ENCODE measurements around the gene AGER.
"Not testable (repeated sequence)": the region's sequence is repeated elsewhere in the genome, so short reads cannot be mapped to it uniquely, and the experiment has no call there.

AGER gene

GRCh38 chr6:32186151-32186840 lies 2.2 kb upstream of the AGER start:
- DNase-seq (ENCODE audit: low read depth), result not testable (repeated sequence)

- DNase-seq (ENCODE audit: low read depth), result peak; percentile 85
Measured at GRCh38 chr6:32185681-32186131, 1.7 kb upstream of the AGER start.

GRCh38 chr6:32183483-32184083 lies 470 bp downstream of the AGER start:
- no peak for DNase-seq (ENCODE audit: low read depth)

- DNase-seq (ENCODE audit: low read depth), result no peak
Measured at GRCh38 chr6:32183030-32183429, 1.0 kb downstream of the AGER start.

GRCh38 chr6:32182555-32182981 lies 1.5 kb downstream of the AGER start:
- DNase-seq (ENCODE audit: low read depth), result no peak

- no peak for DNase-seq (ENCODE audit: low read depth)
Measured at GRCh38 chr6:32181915-32182529, 2.0 kb downstream of the AGER start.

DNA sequence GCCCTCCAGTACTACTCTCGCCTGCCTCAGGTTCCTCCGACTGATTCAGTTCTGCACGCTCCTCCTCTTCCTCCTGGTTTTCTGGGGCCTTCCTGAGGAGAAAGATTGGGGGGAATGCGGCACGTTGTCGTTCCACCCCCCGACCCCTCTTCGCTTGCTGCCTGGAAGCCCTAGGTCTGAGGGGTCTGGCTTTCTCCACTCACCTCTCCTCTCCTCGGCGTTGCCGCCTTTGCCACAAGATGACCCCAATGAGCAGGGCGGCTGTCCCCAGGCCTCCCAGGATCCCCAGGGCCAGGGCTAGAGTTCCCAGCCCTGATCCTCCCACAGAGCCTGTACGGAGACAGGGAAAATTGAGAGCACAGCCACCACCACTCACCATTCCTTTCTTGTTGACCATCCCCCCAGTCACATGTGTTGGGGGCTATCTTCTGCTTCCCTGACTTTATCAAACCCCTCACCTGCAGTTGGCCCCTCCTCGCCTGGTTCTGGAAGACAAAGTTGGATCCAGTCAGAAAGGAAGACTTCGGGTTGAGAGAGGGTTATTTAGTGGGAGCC lies 2.8 kb downstream of the AGER start:
- DNase-seq (ENCODE audit: low read depth), result no peak

DNA sequence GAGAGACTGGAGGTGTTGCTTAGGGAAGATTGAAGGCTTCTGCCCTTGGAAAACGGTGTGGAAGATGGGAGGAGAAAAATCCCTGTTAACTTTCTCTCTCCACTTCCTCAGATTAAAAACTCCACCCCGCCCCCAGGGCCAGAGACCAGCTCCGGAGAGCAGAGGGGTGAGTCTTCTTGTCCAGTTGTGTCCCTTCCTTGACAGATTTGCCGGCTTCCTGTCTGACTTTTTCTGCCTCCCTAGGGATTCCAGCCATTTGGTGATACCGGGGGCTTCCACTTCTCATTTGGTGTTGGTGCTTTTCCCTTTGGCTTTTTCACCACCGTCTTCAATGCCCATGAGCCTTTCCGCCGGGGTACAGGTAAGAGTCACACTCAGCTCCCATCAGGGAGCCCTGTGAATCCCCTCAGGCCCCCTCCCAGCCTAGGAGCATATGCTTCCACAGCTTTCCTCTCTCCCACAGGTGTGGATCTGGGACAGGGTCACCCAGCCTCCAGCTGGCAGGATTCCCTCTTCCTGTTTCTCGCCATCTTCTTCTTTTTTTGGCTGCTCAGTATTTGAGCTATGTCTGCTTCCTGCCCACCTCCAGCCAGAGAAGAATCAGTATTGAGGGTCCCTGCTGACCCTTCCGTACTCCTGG lies 4.2 kb downstream of the AGER start:
- DNase-seq (ENCODE audit: low read depth), result no peak

GRCh38 chr6:32178547-32179440 lies 5.3 kb downstream of the AGER start:
- no peak for DNase-seq (ENCODE audit: low read depth)

DNA sequence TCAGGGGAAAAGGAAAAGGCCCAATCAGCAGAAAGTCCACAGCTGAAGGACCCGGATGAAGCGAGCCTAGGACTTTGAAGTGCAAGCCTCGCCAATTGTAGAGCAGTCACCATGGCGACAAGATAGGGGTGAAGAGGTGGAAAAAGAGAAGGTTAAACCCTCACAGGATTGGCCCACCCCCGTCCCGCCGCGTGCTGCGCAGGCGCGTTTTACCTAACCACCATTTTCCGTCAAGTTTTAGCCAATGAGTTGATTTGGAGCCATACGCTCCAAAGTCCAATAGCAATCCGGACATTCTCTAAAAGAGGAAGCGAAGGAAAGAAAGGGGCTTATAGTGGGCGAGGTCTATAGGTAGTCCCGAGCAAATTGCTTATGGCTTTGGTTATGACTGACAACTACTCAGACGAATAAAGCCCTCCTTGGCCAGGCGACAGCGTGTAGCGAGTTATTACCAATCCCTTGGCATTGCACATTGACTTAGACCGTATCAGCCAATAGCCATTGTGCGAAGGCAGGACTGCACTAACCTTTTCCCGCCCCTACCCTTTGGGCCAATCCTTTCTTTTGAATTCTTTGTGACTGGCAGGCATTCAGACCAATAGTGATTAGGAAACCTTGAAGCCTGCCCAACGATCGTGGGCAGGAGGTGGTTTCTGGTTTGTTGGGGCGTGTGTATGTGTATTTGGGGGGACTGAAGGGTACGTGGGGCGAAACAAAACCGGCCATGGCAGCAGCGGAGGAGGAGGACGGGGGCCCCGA lies 6.1 kb downstream of the AGER start, which contains the start of gene RNF5:
RNF5 (plus strand) TSS at position 618 of the 759 bp plus-strand sequence; CDS start at position 725, 107 bp downstream.
- peak; percentile 100 for DNase-seq (ENCODE audit: low read depth)

DNA sequence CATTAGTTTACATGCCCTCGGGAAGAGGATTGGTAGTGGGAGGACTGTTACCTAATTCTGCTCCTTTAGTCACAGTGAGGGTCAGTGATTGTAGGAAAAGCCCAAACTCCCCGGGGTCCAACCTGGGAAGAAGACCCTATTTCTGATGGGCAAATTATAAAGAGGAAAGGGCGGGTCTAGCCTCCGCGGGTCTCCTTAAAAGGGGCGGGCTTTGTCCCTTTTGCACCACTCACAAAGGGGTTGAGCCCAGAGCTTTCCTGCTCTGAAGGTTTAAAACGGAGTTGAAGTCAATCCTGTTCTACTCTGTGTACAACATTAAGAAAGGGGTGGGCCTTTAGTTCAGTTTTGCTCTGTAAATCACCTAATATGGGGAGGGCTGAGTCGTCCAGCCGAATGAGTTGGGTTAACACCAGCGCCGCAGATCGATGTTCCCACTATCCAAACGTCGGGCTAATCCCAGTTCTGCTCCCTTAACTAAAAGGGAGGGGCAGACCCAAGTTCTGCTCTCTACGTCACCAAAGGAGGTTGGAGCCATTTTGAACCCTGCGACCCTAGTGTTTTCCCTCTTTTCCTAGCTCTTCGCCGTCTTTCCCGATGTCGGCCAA lies 6.8 kb downstream of the AGER start:
- DNase-seq (ENCODE audit: low read depth), result no peak

DNA sequence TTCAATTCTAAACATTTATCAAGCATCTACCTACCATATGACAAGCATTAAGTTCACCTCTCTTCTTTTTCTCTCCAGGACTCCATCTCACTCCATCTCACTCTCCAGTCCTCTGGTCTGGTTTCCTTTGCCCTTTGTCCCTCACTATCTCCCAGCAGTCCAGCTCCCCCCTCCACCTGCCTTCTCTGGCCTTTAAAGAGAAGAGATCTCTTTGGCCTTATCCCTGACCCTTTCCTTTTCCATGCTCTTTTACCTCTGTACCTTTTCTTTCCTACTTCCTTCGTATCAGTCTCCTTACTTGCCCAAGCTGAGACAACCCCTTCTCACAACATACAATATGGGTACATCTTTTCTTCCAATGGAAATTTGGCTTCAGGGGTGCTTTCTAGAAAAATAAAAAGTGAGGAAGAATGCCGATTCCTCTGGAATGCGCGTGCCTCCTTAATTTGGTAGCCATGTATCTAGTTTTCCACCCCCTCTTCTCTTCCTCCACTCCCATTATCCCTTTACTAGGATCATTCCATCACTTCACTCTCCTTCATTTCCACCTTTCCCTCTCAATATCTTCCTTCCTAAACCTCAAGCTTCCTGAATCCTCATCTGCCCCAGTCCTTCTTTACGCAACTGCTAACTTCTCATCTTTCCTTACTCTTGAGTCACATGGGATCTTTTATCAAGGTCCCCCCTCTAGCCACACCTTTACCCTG lies 7.4 kb downstream of the AGER start:
- peak; percentile 30 for DNase-seq (ENCODE audit: low read depth)

- peak; percentile 95 for DNase-seq (ENCODE audit: low read depth)
Measured at GRCh38 chr6:32175711-32176475, 8.2 kb downstream of the AGER start, which contains the start of gene AGPAT1. TSS of gene AGPAT1 (minus strand) at chr6:32176084. CDS start at chr6:32171496, 4,588 bp downstream.

DNA sequence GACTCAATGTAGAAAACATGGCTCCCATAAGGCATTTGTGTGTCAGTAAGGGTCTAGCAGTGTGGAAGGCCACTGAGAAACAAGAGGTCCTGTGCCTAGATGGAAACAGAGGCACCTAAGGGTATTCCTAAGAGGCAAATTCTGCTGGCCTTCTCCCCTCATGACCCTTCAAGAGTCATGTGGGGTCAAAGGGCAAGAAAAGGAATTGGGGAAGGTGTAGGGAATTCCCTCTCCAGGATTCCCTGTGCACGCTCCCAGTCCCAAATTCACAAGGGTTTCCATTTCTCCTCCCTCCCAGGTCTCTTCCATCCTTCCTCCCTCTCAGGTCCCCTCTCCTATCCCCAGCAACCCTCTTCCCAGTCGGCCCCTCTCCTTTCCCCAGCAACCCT lies 8.7 kb downstream of the AGER start:
- DNase-seq (ENCODE audit: low read depth), result no peak

GRCh38 chr6:32174416-32174815 lies 9.6 kb downstream of the AGER start:
- no peak for DNase-seq (ENCODE audit: low read depth)

DNA sequence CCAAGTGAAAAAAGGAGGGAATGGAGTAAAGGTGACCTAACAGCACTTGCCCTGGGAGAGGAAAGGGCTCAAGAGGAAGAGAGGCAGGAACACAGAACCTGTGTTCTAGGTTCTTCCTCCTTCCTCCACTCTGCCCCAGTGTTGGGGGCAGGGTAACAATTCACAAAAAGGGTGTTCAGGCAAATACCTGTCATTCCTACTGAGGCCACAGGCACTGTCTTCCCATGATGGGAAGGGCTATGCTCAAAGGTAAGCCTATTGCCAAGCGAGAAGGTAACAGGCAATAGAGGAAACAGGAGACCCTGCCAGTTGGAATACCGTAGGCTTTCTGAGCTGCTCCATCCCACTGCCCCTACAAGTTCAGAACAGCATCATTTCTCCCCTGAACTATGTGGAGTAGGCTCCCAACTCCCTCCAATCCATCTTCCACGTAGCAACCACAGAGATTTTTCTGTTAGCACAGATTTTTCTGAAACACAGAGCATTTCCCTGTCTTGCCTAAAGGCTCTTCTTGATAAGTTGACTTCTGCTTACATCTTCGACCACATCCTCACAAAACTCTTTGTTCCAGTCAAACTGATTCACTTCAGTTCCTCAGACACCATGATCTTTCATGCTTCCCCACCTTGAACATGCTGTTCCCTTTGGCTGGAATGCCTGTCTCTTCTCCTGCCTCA lies 10.9 kb downstream of the AGER start:
- DNase-seq (ENCODE audit: low read depth), result no peak

GRCh38 chr6:32171234-32171633 lies 12.8 kb downstream of the AGER start:
- DNase-seq (ENCODE audit: low read depth), result no peak

DNA sequence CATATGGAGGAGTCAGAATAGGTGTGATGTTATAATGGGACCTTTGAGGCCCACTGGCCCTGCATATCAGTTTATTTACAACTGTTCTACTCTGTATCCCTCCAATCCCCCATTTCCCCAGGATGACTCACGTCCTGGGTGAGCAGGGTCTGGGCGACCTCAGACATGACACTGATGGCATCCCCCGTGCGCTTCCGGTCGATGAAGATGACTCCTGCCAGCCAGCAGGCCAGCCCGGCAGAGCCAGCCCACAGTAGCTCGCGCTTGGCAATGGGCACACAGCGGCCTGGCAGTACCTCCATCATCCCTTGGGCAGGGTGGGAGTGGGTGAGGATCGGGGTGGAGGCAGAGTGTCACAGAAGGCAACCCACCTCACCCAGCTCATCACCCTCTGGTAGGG lies 13.8 kb downstream of the AGER start:
- DNase-seq (ENCODE audit: low read depth), result no peak

Measured in fibroblast of the conjunctiva (primary cell).